ENCODE results near the gene ST6GALNAC6.
A peak's percentile ranks its signal among the peaks of the same experiment; 100 is the strongest.

ST6GALNAC6 gene

GRCh38 chr9:127915801-127916719 is 16.7 kb upstream of the ST6GALNAC6 start:
- peak; percentile 47 for DNase-seq

GRCh38 chr9:127915325-127915752 is 15.9 kb upstream of the ST6GALNAC6 start:
- no peak for DNase-seq

- DNase-seq, result no peak
Measured at GRCh38 chr9:127913682-127914081, 14.3 kb upstream of the ST6GALNAC6 start.

GRCh38 chr9:127912882-127913281 is 13.5 kb upstream of the ST6GALNAC6 start:
- no peak for DNase-seq

- DNase-seq, result no peak
Measured at GRCh38 chr9:127912296-127912695, 12.9 kb upstream of the ST6GALNAC6 start.

GRCh38 chr9:127910613-127911205 is 11.3 kb upstream of the ST6GALNAC6 start:
- peak; percentile 69 for DNase-seq

- DNase-seq, result no peak
Measured at GRCh38 chr9:127909839-127910273, 10.5 kb upstream of the ST6GALNAC6 start.

- DNase-seq, result no peak
Measured at GRCh38 chr9:127908660-127908926, 9.2 kb upstream of the ST6GALNAC6 start.

- DNase-seq, result no peak
Measured at GRCh38 chr9:127907867-127908659, 8.7 kb upstream of the ST6GALNAC6 start.

- no peak for DNase-seq
Measured at GRCh38 chr9:127905788-127906191, 6.4 kb upstream of the ST6GALNAC6 start.

GRCh38 chr9:127905004-127905728 is 5.8 kb upstream of the ST6GALNAC6 start:
- DNase-seq, result no peak

- no peak for DNase-seq
Measured at GRCh38 chr9:127904561-127905003, 5.2 kb upstream of the ST6GALNAC6 start.

- peak; percentile 49 for DNase-seq
Measured at GRCh38 chr9:127903557-127904475, 4.4 kb upstream of the ST6GALNAC6 start.

GRCh38 chr9:127898433-127899127 is 823 bp downstream of the ST6GALNAC6 start:
- peak; percentile 36 for DNase-seq

- peak; percentile 79 for DNase-seq
Measured at GRCh38 chr9:127897193-127897692, 2.2 kb downstream of the ST6GALNAC6 start.

- no peak for DNase-seq
Measured at GRCh38 chr9:127896395-127897192, 2.8 kb downstream of the ST6GALNAC6 start.

- no peak for DNase-seq
Measured at GRCh38 chr9:127895811-127896210, 3.6 kb downstream of the ST6GALNAC6 start.

GRCh38 chr9:127893392-127893791 is 6.0 kb downstream of the ST6GALNAC6 start:
- DNase-seq, result no peak

- DNase-seq, result no peak
Measured at GRCh38 chr9:127892831-127893230, 6.6 kb downstream of the ST6GALNAC6 start.

GRCh38 chr9:127890053-127890452 is 9.3 kb downstream of the ST6GALNAC6 start:
- no peak for DNase-seq
